Stomach (tissue), 9 donors: Measurements from ENCODE around the gene MRPS15. TPM values are rescaled to one million over a fixed set of nuclear protein-coding genes. Genes with fewer than 3 reads are reported as not detected.

Experiments
- DNase-seq, 2 donors: peaks; one replicate each; pipeline versions ENCODE4 v3.0.0 to v3.0.0-alpha.2; 2013 to 2019
- H3K27ac ChIP-seq, 5 donors: fragments of 200-600 bp in 4 of 5; sonication (generic) in 4 of 5; one replicate each; pipeline ENCODE4 v1.5.1; 2013 to 2019; ENCODE audit warnings: mild to moderate bottlenecking in 1 of 5, moderate library complexity in 1 of 5
- H3K27me3 ChIP-seq, 3 donors: fragments of 200-600 bp; sonication (generic); one replicate each; pipeline ENCODE4 v1.5.1; 2017 to 2019; ENCODE audit warnings: mixed run types in 1 of 3
- H3K36me3 ChIP-seq, 4 donors: fragments of 200-600 bp; sonication (generic); 1 replicate in 3 of 4; 2 replicates in 1 of 4; pipeline ENCODE4 v1.5.1; 2016 to 2019
- H3K4me1 ChIP-seq, 4 donors: fragments of 200-600 bp; sonication (generic); one replicate each; pipeline ENCODE4 v1.5.1; 2016 to 2019
- H3K4me3 ChIP-seq, 4 donors: fragments of 200-600 bp; sonication (generic) in 3 of 4; one replicate each; pipeline ENCODE4 v1.5.1; 2016 to 2019; ENCODE audit warnings: mild to moderate bottlenecking in 1 of 4
- H3K9me3 ChIP-seq, 4 donors: fragments of 200-600 bp; sonication (generic); one replicate each; pipeline ENCODE4 v1.5.1; 2016 to 2019
- EP300 ChIP-seq: sonication (generic); formaldehyde crosslinking; IDR thresholded peaks from one replicate; pipeline ENCODE4 v1.6.1; 2017; ENCODE audit warnings: antibody characterized with exemption
- POLR2A ChIP-seq, 4 donors: fragments of 450-650 bp; IDR thresholded peaks; one replicate each; pipeline ENCODE4 v1.6.1; 2016; ENCODE audit warnings: antibody characterized with exemption in 4 of 4, control low read depth in 2 of 4, mild to moderate bottlenecking in 1 of 4, moderate library complexity in 1 of 4
- POLR2AphosphoS5 ChIP-seq, 3 donors: sonication (generic); formaldehyde crosslinking; IDR thresholded peaks; one replicate each; pipeline ENCODE4 v1.6.1; 2016; ENCODE audit warnings: antibody characterized with exemption in 3 of 3
- WGBS, 5 donors: extraction: QIAGEN DNeasy Blood & Tissue Kit in 3 of 5; methylation state at CpG; one replicate each; pipeline versions ENCODE4 v1.1.5 to v1.1.7; 2013 to 2018; 5-methylcytosine and 5-hydroxymethylcytosine counted together
- intact Hi-C: fragments of 100-400 bp; cut with DNase I; formaldehyde crosslinking; loops from one replicate; pipeline ENCODE4 v1.15.1; 2023; ENCODE audit warnings: low total_unique reads
- polyA plus RNA-seq, 3 donors: library from polyadenylated mRNA; stranded (reverse); fragments of 200-250 nt; gene quantifications; one replicate each; pipeline ENCODE4 v1.2.3, GENCODE V29; 2013
- total RNA-seq, 5 donors: library from RNA; depleted of rRNA; stranded (reverse); fragments of >200 nt; gene quantifications; one replicate each; pipeline versions ENCODE4 v1.1.0 to v1.2.3, GENCODE V29; 2014 to 2016
- TF ChIP-seq, protein P1 (sequence below), 7 experiments: fragments of 450-650 bp in 4 of 7; fragments of 200-600 bp in 3 of 7; sonication (generic) in 3 of 7; IDR thresholded peaks; one replicate each; pipeline ENCODE4 v1.5.1; 2016 to 2019; ENCODE audit warnings: antibody characterized with exemption in 7 of 7, control low read depth in 2 of 7, mild to moderate bottlenecking in 1 of 7
- donor health status: healthy with polysubstance abuse.
- donor health status: Bipolar disorder and iron deficiency.
- donor health status: healthy.

Gene MRPS15
- total and polyA plus RNA-seq, 8 donors, result 21.9 to 163 (median 91.9) TPM

DNA sequence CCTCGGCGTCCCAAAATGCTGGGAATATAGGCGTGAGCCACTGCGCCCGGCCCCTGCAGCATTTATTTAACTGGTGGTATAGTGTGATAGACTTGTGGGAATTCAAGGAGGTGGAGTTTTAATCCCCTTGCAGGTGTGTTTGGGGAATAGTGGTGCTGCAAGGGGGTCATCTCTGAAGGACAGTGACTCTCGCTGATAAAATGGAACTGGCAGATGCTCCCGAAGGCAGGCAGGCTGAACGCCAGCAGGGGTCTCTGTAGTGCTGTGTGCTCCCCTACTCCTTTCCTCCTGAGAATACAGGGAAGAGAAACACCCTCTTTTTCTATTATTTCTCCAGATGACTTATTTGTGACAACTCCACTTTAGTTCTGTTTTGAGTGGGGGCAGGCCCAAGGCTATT, 17.9 kb downstream of the MRPS15 start:
- TF ChIP-seq EP300 (no peak), POLR2AphosphoS5 (IDR thresholded peaks at IDR 0.05) (no peak), POLR2A (IDR thresholded peaks at IDR 0.05) (no peak)
- TF ChIP-seq, protein P1, sequence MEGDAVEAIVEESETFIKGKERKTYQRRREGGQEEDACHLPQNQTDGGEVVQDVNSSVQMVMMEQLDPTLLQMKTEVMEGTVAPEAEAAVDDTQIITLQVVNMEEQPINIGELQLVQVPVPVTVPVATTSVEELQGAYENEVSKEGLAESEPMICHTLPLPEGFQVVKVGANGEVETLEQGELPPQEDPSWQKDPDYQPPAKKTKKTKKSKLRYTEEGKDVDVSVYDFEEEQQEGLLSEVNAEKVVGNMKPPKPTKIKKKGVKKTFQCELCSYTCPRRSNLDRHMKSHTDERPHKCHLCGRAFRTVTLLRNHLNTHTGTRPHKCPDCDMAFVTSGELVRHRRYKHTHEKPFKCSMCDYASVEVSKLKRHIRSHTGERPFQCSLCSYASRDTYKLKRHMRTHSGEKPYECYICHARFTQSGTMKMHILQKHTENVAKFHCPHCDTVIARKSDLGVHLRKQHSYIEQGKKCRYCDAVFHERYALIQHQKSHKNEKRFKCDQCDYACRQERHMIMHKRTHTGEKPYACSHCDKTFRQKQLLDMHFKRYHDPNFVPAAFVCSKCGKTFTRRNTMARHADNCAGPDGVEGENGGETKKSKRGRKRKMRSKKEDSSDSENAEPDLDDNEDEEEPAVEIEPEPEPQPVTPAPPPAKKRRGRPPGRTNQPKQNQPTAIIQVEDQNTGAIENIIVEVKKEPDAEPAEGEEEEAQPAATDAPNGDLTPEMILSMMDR (IDR thresholded peaks at IDR 0.05), result no peak
- Histone ChIP-seq H3K27ac (no peak overlapping the region), H3K36me3 (peaks cover 0 to 8% (median 4%) of the 10 kb centered on the region in 4 donors), H3K4me3 (no peak overlapping the region), H3K27me3 (no peaks in the 10 kb centered on the region), H3K4me1 (peaks cover 6 to 30% (median 14%) of the 10 kb centered on the region in 4 donors), H3K9me3 (no peaks in the 10 kb centered on the region)
- intact Hi-C loops, result no loop called here
- DNase-seq, result peak in 1 of 2 donors; percentile 34
- 59 to 70% (median 66%) methylated on average over 8 of the region's 8 CpGs for WGBS, 5 donors

DNA sequence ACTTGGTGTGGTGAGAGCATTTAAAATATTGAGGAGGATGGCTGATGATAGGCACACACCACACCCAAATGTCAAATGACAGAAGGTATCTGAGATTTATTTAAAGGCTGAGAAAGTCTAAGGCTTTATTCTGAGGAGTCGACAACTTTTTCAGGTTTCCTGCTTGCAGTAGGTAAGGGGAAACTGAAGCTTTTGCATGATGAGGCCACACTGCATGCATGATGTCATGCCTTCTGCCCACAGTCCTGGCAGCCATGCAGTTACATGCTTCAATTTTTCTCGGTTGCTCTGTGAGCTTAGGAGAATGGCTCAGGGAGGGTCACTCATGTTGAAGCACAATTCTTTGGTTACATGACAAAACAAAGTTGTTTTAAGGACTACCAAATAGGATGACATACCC, 20.9 kb downstream of the MRPS15 start:
- H3K27ac ChIP-seq, result no peak overlapping the region
- peaks cover 0 to 3% (median 0%) of the 10 kb centered on the region in 4 donors for H3K4me1 ChIP-seq
- no peak for TF ChIP-seq EP300
- TF ChIP-seq, protein P1 (IDR thresholded peaks at IDR 0.05), result no peak
- TF ChIP-seq POLR2AphosphoS5 (IDR thresholded peaks at IDR 0.05), result no peak
- TF ChIP-seq POLR2A (IDR thresholded peaks at IDR 0.05), result no peak
- no peak for DNase-seq
- WGBS, 5 donors, result 74 to 84% (median 81%) methylated on average over 2 of the region's 2 CpGs
- no peak overlapping the region for H3K4me3 ChIP-seq
- no peaks in the 10 kb centered on the region for H3K9me3 ChIP-seq
- peaks cover 0 to 31% (median 10%) of the 10 kb centered on the region in 4 donors for H3K36me3 ChIP-seq
- no peaks in the 10 kb centered on the region for H3K27me3 ChIP-seq
- intact Hi-C loops, result no loop called here

DNA sequence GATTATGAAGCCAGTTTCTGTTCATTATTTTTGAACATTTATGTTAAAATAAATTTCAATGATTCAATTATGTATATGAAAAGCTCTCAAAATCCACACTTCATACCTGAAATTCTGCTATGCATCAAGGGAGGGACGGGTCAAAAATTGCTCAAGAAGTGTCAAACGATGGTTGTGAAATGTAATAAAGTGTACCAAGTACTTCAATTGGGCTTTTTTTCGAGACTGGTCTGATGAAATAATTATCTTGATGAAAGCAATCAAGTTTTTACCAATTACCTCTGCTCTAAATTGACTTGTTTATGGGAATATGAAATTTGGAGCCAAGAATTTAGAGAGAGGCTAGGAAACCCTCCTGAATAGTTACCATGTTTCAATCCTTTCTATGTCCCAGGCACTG, 21.8 kb downstream of the MRPS15 start:
- H3K27ac ChIP-seq, result no peak overlapping the region
- WGBS, 5 donors, result 84 to 93% (median 87%) methylated on average over 3 of the region's 3 CpGs
- H3K27me3 ChIP-seq, result no peaks in the 10 kb centered on the region
- H3K4me1 ChIP-seq, result no peaks in the 10 kb centered on the region
- no peak for DNase-seq
- TF ChIP-seq EP300, result no peak
- TF ChIP-seq, protein P1 (IDR thresholded peaks at IDR 0.05), result no peak
- no peak overlapping the region for H3K4me3 ChIP-seq
- H3K36me3 ChIP-seq, result peaks cover 0 to 40% (median 18%) of the 10 kb centered on the region in 4 donors
- no peaks in the 10 kb centered on the region for H3K9me3 ChIP-seq
- intact Hi-C loops, result no loop called here

DNA sequence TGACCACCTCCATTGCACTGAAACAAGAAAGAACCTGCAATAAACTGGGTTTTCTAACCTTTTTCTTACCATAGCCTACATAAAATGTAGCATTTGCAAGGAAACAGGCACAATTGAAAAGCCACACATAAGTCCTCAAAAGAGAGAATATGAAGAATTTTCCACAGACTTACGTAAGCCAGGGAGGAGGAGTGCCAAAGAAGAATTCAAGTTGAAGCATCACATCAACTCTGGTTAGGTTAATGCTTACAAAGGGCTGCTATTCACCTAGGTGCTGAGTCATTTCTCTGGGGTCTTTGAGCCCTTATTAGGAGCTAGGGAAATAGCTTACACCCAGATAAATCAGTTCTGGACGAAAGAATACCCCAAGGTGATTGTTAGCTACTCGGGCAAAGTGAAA, 23.5 kb downstream of the MRPS15 start:
- 88 to 96% (median 94%) methylated on average over 3 of the region's 3 CpGs for WGBS, 5 donors
- Histone ChIP-seq H3K4me1 (no peaks in the 10 kb centered on the region), H3K36me3 (peaks cover 3 to 54% (median 24%) of the 10 kb centered on the region in 4 donors), H3K4me3 (no peak overlapping the region), H3K9me3 (no peaks in the 10 kb centered on the region), H3K27ac (no peak overlapping the region), H3K27me3 (no peaks in the 10 kb centered on the region)
- TF ChIP-seq EP300 (no peak), POLR2AphosphoS5 (IDR thresholded peaks at IDR 0.05) (no peak)
- TF ChIP-seq, protein P1 (IDR thresholded peaks at IDR 0.05), result no peak
- no peak for DNase-seq
- intact Hi-C loops, result no loop called here
